NB4 (cell line): ENCODE data around the gene OBP2A.

Source experiments
- DNase-seq: peaks from one replicate; pipeline ENCODE4 v3.0.0; 2010; ENCODE audit warnings: low read depth
- H3K4me3 ChIP-seq: one replicate; pipeline ENCODE4 v1.5.1; 2011; ENCODE audit warnings: mild to moderate bottlenecking, low read depth, low read length, moderate library complexity
- CTCF ChIP-seq: IDR thresholded peaks from one replicate; pipeline ENCODE4 v1.5.1; 2012; ENCODE audit warnings: low read depth, low read length
- MAX ChIP-seq: IDR thresholded peaks from 2 replicates; pipeline ENCODE4 v1.6.1; 2011; ENCODE audit warnings: low read depth, low read length
- MYC ChIP-seq: IDR thresholded peaks from 2 replicates; pipeline ENCODE4 v1.6.1; 2011; ENCODE audit warnings: low read depth, low read length
- POLR2A ChIP-seq: IDR thresholded peaks from 2 replicates; pipeline ENCODE4 v1.6.1; 2011; ENCODE audit warnings: mild to moderate bottlenecking; ENCODE audit not compliant: insufficient read length; ENCODE audit errors: extremely low read depth

OBP2A gene

GRCh38 chr9:135583688-135584011, 37.7 kb downstream of the OBP2A start:
- TF ChIP-seq MAX (no peak), POLR2A (no peak), CTCF (no peak), MYC (no peak)
- H3K4me3 ChIP-seq = no peak overlapping the region
- DNase-seq = no peak

GRCh38 chr9:135584371-135584770, 38.4 kb downstream of the OBP2A start:
- no peak overlapping the region for H3K4me3 ChIP-seq

GRCh38 chr9:135584934-135585333, 39.0 kb downstream of the OBP2A start:
- no peak overlapping the region for H3K4me3 ChIP-seq
- no peak for DNase-seq
- TF ChIP-seq POLR2A (no peak), CTCF (no peak), MYC (no peak), MAX (no peak)

More at GRCh38 chr9:135584371-135584770, 38.4 kb downstream of the OBP2A start:
- DNase-seq = no peak
- TF ChIP-seq POLR2A (no peak), MAX (no peak), CTCF (no peak), MYC (no peak)

- TF ChIP-seq MYC (no peak), CTCF (no peak), MAX (no peak), POLR2A (no peak)
- no peak overlapping the region for H3K4me3 ChIP-seq
- no peak for DNase-seq
Measured at GRCh38 chr9:135586601-135587109, 40.7 kb downstream of the OBP2A start.

- no peak for DNase-seq
- TF ChIP-seq MYC = no peak
- TF ChIP-seq CTCF = no peak
- no peak for TF ChIP-seq MAX
- TF ChIP-seq POLR2A = no peak
- no peak overlapping the region for H3K4me3 ChIP-seq
Measured at GRCh38 chr9:135587658-135588057, 41.7 kb downstream of the OBP2A start.

- no peak for DNase-seq
- no peak overlapping the region for H3K4me3 ChIP-seq
- TF ChIP-seq MYC (no peak), POLR2A (no peak), MAX (no peak), CTCF (no peak)
Measured at GRCh38 chr9:135588371-135588770, 42.4 kb downstream of the OBP2A start.
